HEK293 (cell line): Measurements from ENCODE around the gene GLYATL1B.

Source experiments
- CTCF ChIA-PET: fragments of 350-600 bp; formaldehyde crosslinking; extraction: SDS; loops from one replicate; lab custom pipeline; 2021; ENCODE audit warnings: antibody characterized with exemption; lab: Yijun Ruan, JAX
- POLR2A ChIA-PET: fragments of 300-600 bp; formaldehyde crosslinking; extraction: SDS; loops from one replicate; lab custom pipeline; 2020; ENCODE audit warnings: antibody characterized with exemption, inconsistent platforms; lab: Yijun Ruan, JAX
- H3K27ac ChIP-seq: fragments of 200-500 bp; sonication (Bioruptor generic); 2 replicates; pipeline ENCODE4 v1.5.1; 2014; ENCODE audit warnings: low read depth, low read length, control low read depth, inconsistent platforms; ENCODE audit errors: extremely low read depth
- H3K36me3 ChIP-seq, 2 experiments: fragments of 200-500 bp in 1 of 2; sonication (Bioruptor generic) in 1 of 2; 1 replicate in 1 of 2; 2 replicates in 1 of 2; pipeline ENCODE4 v1.5.1; 2014 to 2017; ENCODE audit warnings: inconsistent platforms in 2 of 2, low read length in 2 of 2; ENCODE audit not compliant: control insufficient read depth in 2 of 2, insufficient read depth in 1 of 2
- H3K4me1 ChIP-seq: fragments of 200-500 bp; sonication (Bioruptor generic); 2 replicates; pipeline ENCODE4 v1.5.1; 2014; ENCODE audit warnings: mild to moderate bottlenecking, low read length, inconsistent platforms; ENCODE audit not compliant: control insufficient read depth, insufficient read depth
- H3K4me3 ChIP-seq: 2 replicates; pipeline ENCODE4 v1.5.1; 2011; ENCODE audit warnings: low read depth, mild to moderate bottlenecking, control low read depth, low read length, moderate library complexity
- H3K9me3 ChIP-seq: fragments of 200-500 bp; sonication (Bioruptor generic); 2 replicates; pipeline ENCODE4 v1.5.1; 2014; ENCODE audit warnings: low read depth, low read length, inconsistent platforms; ENCODE audit not compliant: control insufficient read depth, insufficient read depth
- GLI4 ChIP-seq: fragments of 450-650 bp; formaldehyde crosslinking; IDR thresholded peaks from 2 replicates; pipeline ENCODE4 v1.5.1; 2016; ENCODE audit warnings: missing biosample characterization, missing genetic modification characterization
- HOXA7 ChIP-seq: sonication (generic); formaldehyde crosslinking; IDR thresholded peaks from 2 replicates; pipeline ENCODE4 v1.8.1; 2022; ENCODE audit warnings: missing genetic modification reagents, borderline replicate concordance
- IKZF3 ChIP-seq: fragments of 450-650 bp; IDR thresholded peaks from 2 replicates; pipeline ENCODE4 v1.5.0; 2018; ENCODE audit warnings: missing biosample characterization, mild to moderate bottlenecking, missing genetic modification characterization, moderate library complexity
- KLF7 ChIP-seq: fragments of 450-650 bp; formaldehyde crosslinking; IDR thresholded peaks from 2 replicates; pipeline ENCODE4 v1.5.1; 2016; ENCODE audit warnings: missing biosample characterization, missing genetic modification characterization, borderline replicate concordance
- KLF8 ChIP-seq: fragments of 450-650 bp; formaldehyde crosslinking; IDR thresholded peaks from 2 replicates; pipeline ENCODE4 v1.5.1; 2016; ENCODE audit warnings: missing biosample characterization, missing genetic modification characterization
- REST ChIP-seq: fragments of 450-650 bp; formaldehyde crosslinking; IDR thresholded peaks from 2 replicates; pipeline ENCODE4 v1.5.1; 2016; ENCODE audit warnings: missing biosample characterization, missing genetic modification characterization
- SALL2 ChIP-seq: fragments of 450-650 bp; formaldehyde crosslinking; IDR thresholded peaks from 2 replicates; pipeline ENCODE4 v1.5.0; 2017; ENCODE audit warnings: missing biosample characterization, mild to moderate bottlenecking, missing genetic modification characterization, borderline replicate concordance
- ZBTB26 ChIP-seq: fragments of 450-650 bp; formaldehyde crosslinking; optimal IDR thresholded peaks from 2 replicates; pipeline ENCODE3; 2016; ENCODE audit warnings: missing biosample characterization, mild to moderate bottlenecking, missing genetic modification characterization
- ZBTB8A ChIP-seq: fragments of 450-650 bp; formaldehyde crosslinking; IDR thresholded peaks from 2 replicates; pipeline ENCODE4 v1.5.1; 2016; ENCODE audit warnings: missing biosample characterization, missing genetic modification characterization
- ZFP37 ChIP-seq: fragments of 450-650 bp; formaldehyde crosslinking; IDR thresholded peaks from 2 replicates; pipeline ENCODE4 v1.5.1; 2016; ENCODE audit warnings: missing biosample characterization, missing genetic modification characterization
- ZIC2 ChIP-seq: fragments of 450-650 bp; formaldehyde crosslinking; IDR thresholded peaks from 2 replicates; pipeline ENCODE4 v1.5.1; 2016; ENCODE audit warnings: missing biosample characterization, missing genetic modification characterization
- ZNF146 ChIP-seq: fragments of 450-650 bp; formaldehyde crosslinking; IDR thresholded peaks from 2 replicates; pipeline ENCODE4 v1.5.1; 2016; ENCODE audit warnings: missing biosample characterization, missing genetic modification characterization
- ZNF214 ChIP-seq: fragments of 450-650 bp; formaldehyde crosslinking; IDR thresholded peaks from 2 replicates; pipeline ENCODE4 v1.5.1; 2017; ENCODE audit warnings: missing biosample characterization, mild to moderate bottlenecking, missing genetic modification characterization, borderline replicate concordance
- ZNF221 ChIP-seq: fragments of 450-650 bp; formaldehyde crosslinking; IDR thresholded peaks from 2 replicates; pipeline ENCODE4 v1.5.1; 2017; ENCODE audit warnings: missing biosample characterization, missing genetic modification characterization, borderline replicate concordance
- ZNF266 ChIP-seq: fragments of 450-650 bp; formaldehyde crosslinking; IDR thresholded peaks from 2 replicates; pipeline ENCODE4 v1.5.1; 2016; ENCODE audit warnings: missing biosample characterization, missing genetic modification characterization, low read depth
- ZNF324 ChIP-seq: fragments of 450-650 bp; formaldehyde crosslinking; IDR thresholded peaks from 2 replicates; pipeline ENCODE4 v1.5.1; 2016; ENCODE audit warnings: missing biosample characterization, missing genetic modification characterization
- ZNF514 ChIP-seq: fragments of 450-650 bp; formaldehyde crosslinking; IDR thresholded peaks from 2 replicates; pipeline ENCODE4 v1.5.1; 2016; ENCODE audit warnings: missing biosample characterization, missing genetic modification characterization
- ZNF555 ChIP-seq: fragments of 450-650 bp; formaldehyde crosslinking; conservative IDR thresholded peaks from 2 replicates; pipeline ENCODE4 v1.5.1; 2017; ENCODE audit warnings: missing biosample characterization, mild to moderate bottlenecking, missing genetic modification characterization, inconsistent platforms
- ZNF580 ChIP-seq: fragments of 450-650 bp; formaldehyde crosslinking; IDR thresholded peaks from 2 replicates; pipeline ENCODE4 v1.5.1; 2016; ENCODE audit warnings: missing biosample characterization, missing genetic modification characterization
- ZNF704 ChIP-seq: fragments of 450-650 bp; formaldehyde crosslinking; IDR thresholded peaks from 2 replicates; pipeline ENCODE4 v1.5.1; 2016; ENCODE audit warnings: missing biosample characterization, missing genetic modification characterization
- ZNF791 ChIP-seq: fragments of 450-650 bp; formaldehyde crosslinking; IDR thresholded peaks from 2 replicates; pipeline ENCODE4 v1.5.1; 2016; ENCODE audit warnings: missing biosample characterization, missing genetic modification characterization
- TF ChIP-seq, protein P1 (sequence below): fragments of 450-650 bp; formaldehyde crosslinking; IDR thresholded peaks from 2 replicates; pipeline ENCODE4 v1.5.1; 2016; ENCODE audit warnings: missing biosample characterization, missing genetic modification characterization, borderline replicate concordance
- TF ChIP-seq, protein P2 (sequence below): fragments of 450-650 bp; formaldehyde crosslinking; IDR thresholded peaks from 2 replicates; pipeline ENCODE4 v1.5.1; 2016; ENCODE audit warnings: missing biosample characterization, missing genetic modification characterization
- TF ChIP-seq, protein P3 (sequence below): fragments of 450-650 bp; formaldehyde crosslinking; IDR thresholded peaks from 2 replicates; pipeline ENCODE4 v1.5.1; 2016; ENCODE audit warnings: missing biosample characterization, missing genetic modification characterization

GLYATL1B gene

GRCh38 chr11:59138643-59139042 lies 52.5 kb downstream of the GLYATL1B start:
- no peaks in the 10 kb centered on the region for H3K4me1 ChIP-seq
- CTCF ChIA-PET, result interaction anchor here (0.7 kb wide), 1 partner anchor 1570 kb away, joined by 3 read pairs; no protein-coding TSS in a partner anchor
- TF ChIP-seq, protein P1, sequence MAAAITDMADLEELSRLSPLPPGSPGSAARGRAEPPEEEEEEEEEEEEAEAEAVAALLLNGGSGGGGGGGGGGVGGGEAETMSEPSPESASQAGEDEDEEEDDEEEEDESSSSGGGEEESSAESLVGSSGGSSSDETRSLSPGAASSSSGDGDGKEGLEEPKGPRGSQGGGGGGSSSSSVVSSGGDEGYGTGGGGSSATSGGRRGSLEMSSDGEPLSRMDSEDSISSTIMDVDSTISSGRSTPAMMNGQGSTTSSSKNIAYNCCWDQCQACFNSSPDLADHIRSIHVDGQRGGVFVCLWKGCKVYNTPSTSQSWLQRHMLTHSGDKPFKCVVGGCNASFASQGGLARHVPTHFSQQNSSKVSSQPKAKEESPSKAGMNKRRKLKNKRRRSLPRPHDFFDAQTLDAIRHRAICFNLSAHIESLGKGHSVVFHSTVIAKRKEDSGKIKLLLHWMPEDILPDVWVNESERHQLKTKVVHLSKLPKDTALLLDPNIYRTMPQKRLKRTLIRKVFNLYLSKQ, result no peak
- TF ChIP-seq ZNF221 (tag by site-specific recombination) (no peak), ZFP37 (tag by site-specific recombination) (no peak), ZNF514 (no peak)
- TF ChIP-seq, protein P2, sequence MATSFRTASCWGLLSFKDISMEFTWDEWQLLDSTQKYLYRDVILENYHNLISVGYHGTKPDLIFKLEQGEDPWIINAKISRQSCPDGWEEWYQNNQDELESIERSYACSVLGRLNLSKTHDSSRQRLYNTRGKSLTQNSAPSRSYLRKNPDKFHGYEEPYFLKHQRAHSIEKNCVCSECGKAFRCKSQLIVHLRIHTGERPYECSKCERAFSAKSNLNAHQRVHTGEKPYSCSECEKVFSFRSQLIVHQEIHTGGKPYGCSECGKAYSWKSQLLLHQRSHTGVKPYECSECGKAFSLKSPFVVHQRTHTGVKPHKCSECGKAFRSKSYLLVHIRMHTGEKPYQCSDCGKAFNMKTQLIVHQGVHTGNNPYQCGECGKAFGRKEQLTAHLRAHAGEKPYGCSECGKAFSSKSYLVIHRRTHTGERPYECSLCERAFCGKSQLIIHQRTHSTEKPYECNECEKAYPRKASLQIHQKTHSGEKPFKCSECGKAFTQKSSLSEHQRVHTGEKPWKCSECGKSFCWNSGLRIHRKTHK (tag by site-specific recombination), result no peak
- TF ChIP-seq, all 188 proteins: peak for 0

GRCh38 chr11:59141191-59141590 lies 55.1 kb downstream of the GLYATL1B start:
- Histone ChIP-seq H3K27ac (no peak overlapping the region), H3K9me3 (no peaks in the 10 kb centered on the region), H3K4me3 (no peak overlapping the region), H3K36me3 (no peaks in the 10 kb centered on the region)
- CTCF ChIA-PET, result interaction anchor here (0.7 to 1.5 kb wide), 6 partner anchors 16 to 539 kb away, joined by 3 to 13 read pairs (median 6); partner anchors contain the start of gene DTX4
- TF ChIP-seq ZNF146 (no peak; the same call in 1 of the 2 replicates), ZNF555 (tag by site-specific recombination) (no peak), ZNF580 (tag by site-specific recombination) (no peak), ZNF266 (tag by site-specific recombination) (no peak), ZNF214 (tag by site-specific recombination) (no peak), REST (tag by site-specific recombination) (no peak), ZNF324 (no peak), ZBTB8A (no peak), ZIC2 (tag by site-specific recombination) (no peak), ZNF791 (tag by site-specific recombination) (no peak), SALL2 (tag by site-specific recombination) (no peak), ZNF221 (tag by site-specific recombination) (no peak), IKZF3 (tag by site-specific recombination) (no peak), ZBTB26 (no peak), KLF8 (no peak), GLI4 (tag by site-specific recombination) (no peak), HOXA7 (CRISPR knock-in tag) (no peak), KLF7 (tag by site-specific recombination) (no peak), ZNF704 (tag by site-specific recombination) (no peak)
- TF ChIP-seq, protein P3, sequence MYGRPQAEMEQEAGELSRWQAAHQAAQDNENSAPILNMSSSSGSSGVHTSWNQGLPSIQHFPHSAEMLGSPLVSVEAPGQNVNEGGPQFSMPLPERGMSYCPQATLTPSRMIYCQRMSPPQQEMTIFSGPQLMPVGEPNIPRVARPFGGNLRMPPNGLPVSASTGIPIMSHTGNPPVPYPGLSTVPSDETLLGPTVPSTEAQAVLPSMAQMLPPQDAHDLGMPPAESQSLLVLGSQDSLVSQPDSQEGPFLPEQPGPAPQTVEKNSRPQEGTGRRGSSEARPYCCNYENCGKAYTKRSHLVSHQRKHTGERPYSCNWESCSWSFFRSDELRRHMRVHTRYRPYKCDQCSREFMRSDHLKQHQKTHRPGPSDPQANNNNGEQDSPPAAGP (tag by site-specific recombination), result no peak
- TF ChIP-seq, all 188 proteins: peak for 0
- H3K4me1 ChIP-seq, result no peaks in the 10 kb centered on the region
- POLR2A ChIA-PET, result no interaction called here

More at GRCh38 chr11:59138643-59139042, 52.5 kb downstream of the GLYATL1B start:
- Histone ChIP-seq H3K4me3 (no peak overlapping the region), H3K27ac (no peak overlapping the region), H3K36me3 (no peaks in the 10 kb centered on the region), H3K9me3 (no peaks in the 10 kb centered on the region)
- POLR2A ChIA-PET, result no interaction called here
